Vagina (tissue), 2 donors: Measurements from ENCODE around the gene BIRC7. TPM values are rescaled to one million over a fixed set of nuclear protein-coding genes. Genes with fewer than 3 reads are reported as not detected.
"Not testable (repeated sequence)": the region's sequence is repeated elsewhere in the genome, so short reads cannot be mapped to it uniquely, and the experiment has no call there.

Experiments used
- DNase-seq, 2 donors: peaks; one replicate each; pipeline ENCODE4 v3.0.0-alpha.2; 2017; ENCODE audit errors: extremely low spot score in 2 of 2
- H3K27ac ChIP-seq: fragments of 200-600 bp; sonication (generic); one replicate; pipeline ENCODE4 v1.5.1; 2019
- H3K27me3 ChIP-seq: fragments of 200-600 bp; sonication (generic); one replicate; pipeline ENCODE4 v1.5.1; 2019
- H3K36me3 ChIP-seq, 2 donors: fragments of 200-600 bp; sonication (generic); one replicate each; pipeline ENCODE4 v1.5.1; 2017 to 2019
- H3K4me1 ChIP-seq: fragments of 200-600 bp; sonication (generic); one replicate; pipeline ENCODE4 v1.5.1; 2019
- H3K4me3 ChIP-seq, 2 donors: fragments of 200-600 bp; sonication (generic); 1 replicate in 1 of 2; 2 replicates in 1 of 2; pipeline ENCODE4 v1.5.1; 2016 to 2019
- H3K9me3 ChIP-seq: fragments of 200-600 bp; sonication (generic); one replicate; pipeline ENCODE4 v1.5.1; 2019
- CTCF ChIP-seq, 3 experiments: fragments of 450-650 bp in 2 of 3; fragments of 200-600 bp in 1 of 3; sonication (generic) in 1 of 3; IDR thresholded peaks; one replicate each; pipeline ENCODE4 v1.5.1; 2017 to 2019; ENCODE audit warnings: antibody characterized with exemption in 3 of 3, mild to moderate bottlenecking in 2 of 3, moderate library complexity in 2 of 3
- POLR2A ChIP-seq, 2 donors: fragments of 450-650 bp; IDR thresholded peaks; one replicate each; pipeline ENCODE4 v1.6.1; 2017; ENCODE audit warnings: antibody characterized with exemption in 2 of 2, mild to moderate bottlenecking in 2 of 2, moderate library complexity in 2 of 2
- POLR2AphosphoS5 ChIP-seq, 2 donors: sonication (generic); formaldehyde crosslinking; IDR thresholded peaks; one replicate each; pipeline ENCODE4 v1.9.0; 2017; ENCODE audit warnings: antibody characterized with exemption in 2 of 2, mild to moderate bottlenecking in 2 of 2, low read depth in 1 of 2; ENCODE audit not compliant: insufficient read depth in 1 of 2
- intact Hi-C: fragments of 100-400 bp; cut with DNase I; formaldehyde crosslinking; loops from one replicate; pipeline ENCODE4 v1.15.1; 2023
- total RNA-seq: library from RNA; depleted of rRNA; stranded (reverse); fragments of >200 nt; gene quantifications from one replicate; pipeline ENCODE4 v1.2.3, GENCODE V29; 2016

Gene BIRC7
- total RNA-seq, 1 donor from 2014 or later: 2.7 TPM

DNA sequence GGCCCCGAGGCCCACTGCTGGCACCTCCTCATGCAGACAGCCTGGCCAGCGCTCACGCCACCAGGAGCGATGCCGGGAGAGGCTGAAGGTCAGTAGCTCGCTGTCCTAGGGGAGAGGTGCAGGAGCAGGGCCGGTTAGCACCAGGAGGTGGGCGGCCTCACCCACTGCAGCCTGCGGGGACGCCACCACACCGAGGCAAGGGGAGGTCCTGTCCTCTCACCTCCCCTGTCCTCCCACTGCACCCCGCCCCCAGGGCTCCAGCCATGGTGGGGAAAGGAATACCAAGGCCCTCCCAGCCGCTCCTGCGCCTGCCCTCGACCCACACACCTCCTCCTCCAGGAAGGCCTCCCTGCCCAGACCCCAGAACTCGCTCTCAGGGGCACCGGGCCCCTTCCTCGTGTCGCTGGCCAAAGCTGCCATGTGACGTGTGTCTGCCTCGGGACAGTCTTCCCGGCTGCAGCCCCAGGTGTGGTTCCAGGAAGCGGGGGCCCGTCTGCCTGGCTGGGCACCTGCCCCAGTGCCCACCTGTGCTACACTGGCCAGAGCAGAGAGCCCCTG lies 12.0 kb downstream of the BIRC7 start:
- intact Hi-C loops: no loop called here
- H3K36me3 ChIP-seq: no peaks in the 10 kb centered on the region
- H3K27me3 ChIP-seq: no peaks in the 10 kb centered on the region
- no peaks in the 10 kb centered on the region for H3K9me3 ChIP-seq
- no peak for DNase-seq
- H3K4me3 ChIP-seq: no peak overlapping the region
- H3K27ac ChIP-seq: no peak overlapping the region
- no peaks in the 10 kb centered on the region for H3K4me1 ChIP-seq
- TF ChIP-seq POLR2AphosphoS5 (IDR thresholded peaks at IDR 0.05; ENCODE audit: insufficient read depth in 1 of 2, low read depth in 1 of 2) (no peak), POLR2A (IDR thresholded peaks at IDR 0.05) (no peak), CTCF (IDR thresholded peaks at IDR 0.05) (no peak)

- intact Hi-C loops: no loop called here
- TF ChIP-seq CTCF (IDR thresholded peaks at IDR 0.05) (no peak), POLR2AphosphoS5 (IDR thresholded peaks at IDR 0.05; ENCODE audit: insufficient read depth in 1 of 2, low read depth in 1 of 2) (no peak), POLR2A (IDR thresholded peaks at IDR 0.05) (no peak)
- DNase-seq: no peak
- H3K4me3 ChIP-seq: no peak overlapping the region
- H3K27me3 ChIP-seq: peaks cover 2% of the 10 kb centered on the region
- no peaks in the 10 kb centered on the region for H3K36me3 ChIP-seq
- peaks cover 12% of the 10 kb centered on the region for H3K4me1 ChIP-seq
- H3K27ac ChIP-seq: no peak overlapping the region
- no peaks in the 10 kb centered on the region for H3K9me3 ChIP-seq
Observed at GRCh38 chr20:63248835-63249591, 13.3 kb downstream of the BIRC7 start.

GRCh38 chr20:63249891-63250290 lies 14.2 kb downstream of the BIRC7 start:
- Histone ChIP-seq H3K27me3 (peaks cover 11% of the 10 kb centered on the region), H3K9me3 (no peaks in the 10 kb centered on the region), H3K27ac (no peak overlapping the region), H3K4me1 (peaks cover 21% of the 10 kb centered on the region), H3K4me3 (no peak overlapping the region), H3K36me3 (no peaks in the 10 kb centered on the region)
- TF ChIP-seq POLR2AphosphoS5 (IDR thresholded peaks at IDR 0.05; ENCODE audit: insufficient read depth in 1 of 2, low read depth in 1 of 2) (no peak), CTCF (IDR thresholded peaks at IDR 0.05) (no peak), POLR2A (IDR thresholded peaks at IDR 0.05) (no peak)
- intact Hi-C loops: no loop called here
- DNase-seq: no peak

- H3K9me3 ChIP-seq, H3K36me3 ChIP-seq, DNase-seq, H3K4me3 ChIP-seq, H3K27ac ChIP-seq, intact Hi-C loops: not testable (repeated sequence)
- peaks cover 21% of the 10 kb centered on the region for H3K4me1 ChIP-seq
- peaks cover 11% of the 10 kb centered on the region for H3K27me3 ChIP-seq
Observed at GRCh38 chr20:63251350-63251749, 15.6 kb downstream of the BIRC7 start.

GRCh38 chr20:63252284-63252711 lies 16.6 kb downstream of the BIRC7 start:
- intact Hi-C loops: no loop called here
- DNase-seq: no peak
- H3K4me3 ChIP-seq: no peak overlapping the region
- H3K27me3 ChIP-seq: peaks cover 11% of the 10 kb centered on the region
- H3K36me3 ChIP-seq: no peaks in the 10 kb centered on the region
- TF ChIP-seq POLR2AphosphoS5 (IDR thresholded peaks at IDR 0.05; ENCODE audit: insufficient read depth in 1 of 2, low read depth in 1 of 2) (no peak), POLR2A (IDR thresholded peaks at IDR 0.05) (no peak), CTCF (IDR thresholded peaks at IDR 0.05) (no peak)
- H3K4me1 ChIP-seq: peaks cover 21% of the 10 kb centered on the region
- no peak overlapping the region for H3K27ac ChIP-seq
- no peaks in the 10 kb centered on the region for H3K9me3 ChIP-seq
